Skeletal muscle satellite cell (primary cell): ENCODE results near the gene MAPK12.

ENCODE experiments used
- H3K27me3 ChIP-seq: 2 replicates; pipeline ENCODE4 v1.7.0; 2013; ENCODE audit warnings: low read length; ENCODE audit not compliant: control insufficient read depth, insufficient read depth
- H3K36me3 ChIP-seq: 2 replicates; pipeline ENCODE4 v1.7.0; 2013; ENCODE audit warnings: mild to moderate bottlenecking, control low read depth, low read length; ENCODE audit not compliant: insufficient read depth
- H3K4me1 ChIP-seq: 2 replicates; pipeline ENCODE4 v1.7.0; 2013; ENCODE audit warnings: low read length; ENCODE audit not compliant: control insufficient read depth, insufficient read depth
- H3K4me2 ChIP-seq: 2 replicates; pipeline ENCODE4 v1.7.0; 2013; ENCODE audit warnings: mild to moderate bottlenecking, low read length
- H3K4me3 ChIP-seq: 2 replicates; pipeline ENCODE4 v1.7.0; 2013; ENCODE audit warnings: low read length
- H3K9ac ChIP-seq: 2 replicates; pipeline ENCODE4 v1.7.0; 2013; ENCODE audit warnings: mild to moderate bottlenecking, low read depth, low read length, moderate library complexity
- H3K9me3 ChIP-seq: replicated peaks from 2 replicates; pipeline ENCODE4 v1.7.0; 2013; ENCODE audit warnings: mild to moderate bottlenecking, control low read depth, low read length

MAPK12 gene

DNA sequence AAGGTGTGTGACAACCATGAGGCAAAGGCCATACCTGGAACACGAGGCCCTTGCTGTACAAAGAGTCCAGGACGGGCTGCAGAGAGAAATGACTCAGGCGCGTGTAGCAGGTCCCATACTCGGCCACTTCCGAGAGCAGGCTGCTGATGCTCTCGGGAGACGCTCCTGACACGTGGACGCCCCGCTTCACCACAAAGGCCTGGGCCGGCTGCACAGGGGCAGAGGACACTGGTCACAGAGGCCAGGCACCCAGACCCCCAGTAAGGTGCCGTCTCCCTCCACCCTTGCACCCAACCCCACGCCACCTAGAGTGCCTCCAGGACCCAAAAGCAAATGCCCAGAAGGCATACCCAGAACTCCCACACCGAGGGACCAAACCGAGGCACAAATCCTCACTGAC, 32.1 kb downstream of the MAPK12 start:
- Histone ChIP-seq H3K9ac (no peak overlapping the region), H3K9me3 (no peaks in the 10 kb centered on the region), H3K4me2 (no peak overlapping the region), H3K4me1 (no peaks in the 10 kb centered on the region), H3K36me3 (peaks cover 29% of the 10 kb centered on the region), H3K4me3 (no peak overlapping the region), H3K27me3 (no peaks in the 10 kb centered on the region)

DNA sequence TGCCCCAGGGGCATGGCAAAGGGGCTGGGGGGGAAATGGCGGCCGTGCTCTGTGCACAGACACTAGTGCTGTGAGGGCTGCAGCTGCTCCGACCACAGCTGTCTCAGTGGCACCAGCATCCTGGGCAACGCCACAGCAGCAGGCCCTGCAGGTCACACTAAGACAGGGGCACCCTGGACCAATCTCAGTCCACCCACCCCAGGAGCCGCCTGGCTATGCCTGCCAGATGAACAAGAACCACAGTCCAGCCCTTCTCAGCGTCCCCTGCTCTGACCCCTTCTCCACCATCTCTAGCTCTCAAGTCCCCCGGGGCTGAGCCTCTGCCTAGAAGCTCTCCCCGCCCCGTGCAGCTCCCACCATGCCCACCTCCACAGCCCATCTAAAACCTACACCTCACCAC, 33.1 kb downstream of the MAPK12 start:
- H3K9ac ChIP-seq, result no peak overlapping the region

DNA sequence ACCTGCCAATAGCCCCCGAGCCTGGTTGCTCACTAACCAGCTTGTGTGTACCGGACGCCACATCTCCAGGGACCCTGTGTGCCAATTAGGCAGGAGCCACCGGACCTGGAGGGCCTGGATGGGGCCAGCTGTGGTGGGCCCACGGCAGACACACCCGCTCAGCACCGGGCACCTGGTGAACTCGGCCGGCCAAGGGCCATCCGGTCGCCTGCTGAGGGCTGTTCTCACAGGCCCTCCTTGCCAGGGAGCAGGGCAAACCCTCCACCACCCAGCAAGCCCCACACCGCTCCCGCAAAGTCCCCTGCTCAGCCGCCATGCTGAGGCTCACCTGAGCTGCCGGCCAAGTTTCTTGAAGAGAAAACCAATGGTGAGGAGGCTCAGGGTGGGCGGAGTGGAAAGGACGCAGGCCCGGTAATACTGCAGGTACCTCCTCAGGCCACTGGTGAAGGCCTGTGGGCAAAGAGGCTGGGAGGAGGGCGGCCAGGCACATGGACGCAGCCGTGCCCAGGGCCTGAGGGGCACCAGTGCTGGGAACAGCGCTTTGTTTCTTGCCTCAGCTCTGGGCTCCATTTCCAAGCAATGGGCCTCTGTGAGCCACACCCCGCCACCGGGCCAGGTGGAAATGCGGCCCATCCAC, 33.8 kb downstream of the MAPK12 start:
- Histone ChIP-seq H3K9me3 (no peaks in the 10 kb centered on the region), H3K36me3 (peaks cover 42% of the 10 kb centered on the region), H3K4me1 (no peaks in the 10 kb centered on the region), H3K9ac (no peak overlapping the region), H3K27me3 (no peaks in the 10 kb centered on the region), H3K4me3 (no peak overlapping the region), H3K4me2 (no peak overlapping the region)

More for the DNA sequence above, 33.1 kb downstream of the MAPK12 start:
- no peaks in the 10 kb centered on the region for H3K27me3 ChIP-seq
- H3K36me3 ChIP-seq, result peaks cover 37% of the 10 kb centered on the region
- no peaks in the 10 kb centered on the region for H3K9me3 ChIP-seq
- H3K4me1 ChIP-seq, result no peaks in the 10 kb centered on the region
- H3K4me2 ChIP-seq, result no peak overlapping the region
- no peak overlapping the region for H3K4me3 ChIP-seq

DNA sequence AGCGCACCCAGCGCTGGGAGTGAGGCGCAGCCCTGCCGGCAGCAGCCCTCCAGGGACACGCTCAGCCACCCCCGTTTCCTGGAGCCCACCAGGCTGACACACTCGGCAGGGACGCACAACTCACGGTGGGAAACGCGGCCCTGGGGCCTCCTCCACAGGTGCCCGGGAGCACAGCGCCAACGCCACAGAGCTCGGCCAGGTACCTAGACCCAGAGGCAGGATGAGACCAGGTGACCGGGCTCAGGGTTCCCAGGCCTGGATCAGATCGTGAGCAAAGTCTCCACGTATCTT, 34.7 kb downstream of the MAPK12 start:
- H3K4me1 ChIP-seq, result no peaks in the 10 kb centered on the region
- H3K4me2 ChIP-seq, result no peak overlapping the region
- H3K9ac ChIP-seq, result no peak overlapping the region
- no peak overlapping the region for H3K4me3 ChIP-seq
- no peaks in the 10 kb centered on the region for H3K9me3 ChIP-seq
- H3K27me3 ChIP-seq, result no peaks in the 10 kb centered on the region
- H3K36me3 ChIP-seq, result peaks cover 46% of the 10 kb centered on the region

DNA sequence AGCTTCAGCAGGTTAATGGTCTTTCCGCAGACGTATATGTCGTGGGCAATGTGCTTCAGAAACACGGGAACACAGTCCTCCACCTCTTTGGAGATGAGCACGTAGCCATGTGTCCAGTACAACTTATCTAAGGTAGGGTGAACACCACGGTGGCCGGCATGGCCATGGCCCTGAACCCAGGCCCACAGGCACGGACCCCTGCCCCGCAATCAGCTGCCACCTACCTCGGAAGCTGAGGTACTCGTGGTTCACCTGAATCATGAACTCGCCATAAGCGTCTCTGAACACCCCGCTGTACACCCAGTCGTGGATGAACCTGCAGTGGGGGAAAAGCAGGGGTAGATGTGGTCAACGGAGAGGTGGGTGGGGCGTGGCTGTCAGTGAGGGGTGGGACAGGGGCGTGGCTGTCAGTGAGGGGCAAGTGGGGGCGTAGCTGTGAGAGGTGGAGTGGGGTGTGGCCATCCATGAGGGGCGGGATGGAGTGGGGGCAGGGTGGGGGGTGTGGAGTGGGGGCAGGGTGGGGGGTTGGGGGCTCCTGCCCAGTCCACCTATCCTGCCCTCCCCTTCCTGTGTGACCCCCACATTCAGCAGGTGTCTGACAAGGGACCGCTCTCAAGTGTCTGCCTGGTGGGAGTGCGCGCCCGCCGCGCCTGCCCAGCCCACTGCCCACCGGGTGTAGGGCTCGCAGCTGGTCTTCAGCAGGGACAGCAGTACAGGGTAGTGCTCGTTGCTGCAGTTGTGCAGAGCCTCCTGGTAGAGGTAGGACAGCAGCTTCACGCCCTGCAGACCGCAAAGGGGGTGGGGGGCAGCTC, 35.2 kb downstream of the MAPK12 start:
- H3K9me3 ChIP-seq, result no peaks in the 10 kb centered on the region
- no peak overlapping the region for H3K4me3 ChIP-seq
- no peak overlapping the region for H3K9ac ChIP-seq
- no peaks in the 10 kb centered on the region for H3K27me3 ChIP-seq
- peaks cover 50% of the 10 kb centered on the region for H3K36me3 ChIP-seq
- no peaks in the 10 kb centered on the region for H3K4me1 ChIP-seq
- no peak overlapping the region for H3K4me2 ChIP-seq

DNA sequence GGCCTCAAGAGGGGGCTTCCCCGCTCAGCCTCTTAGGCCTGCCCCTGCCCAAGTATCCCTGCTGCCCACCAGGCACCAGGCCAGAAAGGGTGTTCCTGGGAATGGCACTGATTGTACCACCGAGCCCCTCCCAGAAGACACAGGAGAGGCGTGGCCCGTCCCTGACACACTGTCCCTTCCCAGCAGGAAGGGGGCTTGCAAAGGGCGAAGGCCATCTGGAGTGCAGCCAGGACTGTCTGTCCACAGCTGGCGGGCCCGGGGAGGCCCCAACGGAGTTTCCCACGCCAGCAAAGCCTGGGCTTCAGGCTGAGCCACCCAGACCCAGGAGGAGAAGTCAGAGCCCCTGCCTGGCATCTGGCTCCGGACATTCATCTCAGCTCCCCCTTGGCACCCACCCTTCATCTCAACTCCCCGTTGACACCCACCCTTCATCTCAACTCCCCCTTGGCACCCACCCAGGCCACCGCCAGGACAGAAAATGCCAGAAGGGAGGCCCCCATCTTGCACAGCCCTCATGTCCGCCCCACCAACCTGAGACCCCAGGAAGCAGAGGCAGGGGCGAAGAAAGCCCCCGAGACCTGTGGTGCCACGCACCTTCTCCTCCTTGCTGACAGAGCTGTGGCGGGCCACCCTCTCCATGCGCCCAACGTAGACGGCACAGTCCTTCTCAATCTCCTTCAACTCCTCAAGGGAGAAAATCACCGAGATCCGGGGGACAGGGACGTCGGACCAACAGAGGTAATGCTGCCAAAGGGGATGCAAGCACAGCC, 36.1 kb downstream of the MAPK12 start:
- Histone ChIP-seq H3K9ac (no peak overlapping the region), H3K4me3 (no peak overlapping the region), H3K36me3 (peaks cover 59% of the 10 kb centered on the region), H3K27me3 (no peaks in the 10 kb centered on the region), H3K4me1 (no peaks in the 10 kb centered on the region), H3K4me2 (no peak overlapping the region), H3K9me3 (no peaks in the 10 kb centered on the region)

DNA sequence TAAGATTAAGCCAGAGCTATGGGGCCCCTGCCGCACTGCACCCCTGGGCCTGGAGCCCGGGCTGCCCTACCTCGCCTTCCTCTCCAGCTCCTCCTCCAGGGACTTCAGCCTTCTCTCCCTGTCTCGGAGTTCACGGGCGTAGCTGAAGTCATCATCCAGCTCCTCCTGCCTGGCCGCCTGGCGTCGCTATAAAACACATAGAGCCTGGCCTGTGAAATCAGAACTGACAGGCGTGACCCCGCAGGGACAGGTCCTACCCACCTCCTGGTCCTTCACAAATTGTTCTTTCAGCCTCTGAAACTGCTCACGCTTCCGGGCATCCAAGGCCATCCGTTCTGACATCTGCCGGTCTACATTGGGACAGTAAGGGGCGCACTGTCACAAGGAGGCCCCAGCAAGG, 37.4 kb downstream of the MAPK12 start:
- Histone ChIP-seq H3K36me3 (peaks cover 65% of the 10 kb centered on the region), H3K4me1 (peaks cover 3% of the 10 kb centered on the region), H3K4me2 (no peak overlapping the region), H3K9ac (no peak overlapping the region), H3K27me3 (no peaks in the 10 kb centered on the region), H3K9me3 (no peaks in the 10 kb centered on the region), H3K4me3 (no peak overlapping the region)

DNA sequence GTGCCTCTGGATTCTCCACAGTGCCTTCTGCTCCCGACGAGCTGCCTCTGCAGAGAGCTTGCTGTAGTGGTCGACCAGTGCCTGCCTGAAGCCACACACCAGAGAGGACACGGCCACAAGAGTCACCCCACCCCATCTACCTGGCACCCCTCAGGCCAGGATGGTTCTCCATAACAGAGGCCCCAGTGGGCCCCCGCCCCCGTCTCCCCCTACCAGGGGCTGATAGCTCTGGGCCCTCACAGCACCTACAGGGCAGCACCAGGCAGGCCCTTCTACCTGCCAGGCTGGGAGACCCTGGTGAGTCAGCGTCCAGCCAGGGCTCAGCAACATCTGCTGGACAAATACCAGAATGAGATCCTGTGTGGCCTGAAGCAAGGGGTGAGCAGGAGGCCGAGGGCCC, 39.0 kb downstream of the MAPK12 start:
- peaks cover 3% of the 10 kb centered on the region for H3K4me1 ChIP-seq

DNA sequence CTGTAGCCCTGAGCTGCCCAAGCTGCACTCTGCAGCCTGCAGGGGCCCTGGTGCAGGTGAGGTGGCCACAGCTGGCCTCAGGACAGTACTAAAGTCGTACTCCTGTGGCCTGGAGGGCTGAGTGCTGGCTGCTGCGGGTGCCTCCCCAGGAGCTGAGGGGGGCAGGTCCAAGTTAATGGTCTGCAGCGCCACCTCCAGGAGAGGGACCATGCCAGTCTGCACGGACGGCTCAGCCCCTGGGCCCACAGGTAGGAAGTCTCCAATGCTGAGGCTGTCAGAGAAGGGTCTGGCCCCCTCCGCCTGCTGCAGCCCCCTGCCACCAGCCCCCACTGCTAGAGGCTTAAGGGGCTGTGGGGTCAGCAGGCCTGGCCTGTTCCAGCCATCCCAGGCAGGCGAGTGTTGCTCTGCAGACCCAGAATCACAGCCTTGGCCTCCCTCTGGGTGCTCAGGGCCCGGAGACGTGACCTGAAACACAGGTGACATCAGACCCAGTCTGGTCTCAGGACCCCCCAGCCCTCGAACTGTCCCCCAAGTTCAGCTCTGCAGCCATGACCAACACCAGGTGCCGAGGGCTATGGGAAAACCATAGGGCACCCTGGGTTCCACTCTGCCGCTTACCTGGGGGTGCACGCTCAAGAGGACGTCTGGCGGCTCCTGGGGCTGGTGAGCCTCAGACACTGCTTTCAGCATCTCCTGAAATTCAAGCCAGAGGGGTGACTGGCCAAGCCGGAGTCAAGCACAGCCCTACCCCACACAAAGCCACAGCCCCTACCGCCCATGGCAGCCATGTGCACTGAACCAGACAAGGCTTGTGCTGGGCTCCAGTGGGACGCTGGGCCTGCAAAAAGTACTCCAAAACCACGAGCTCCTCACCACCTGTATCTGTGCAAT, 39.8 kb downstream of the MAPK12 start:
- H3K9me3 ChIP-seq, result no peaks in the 10 kb centered on the region

More for the DNA sequence above, 39.0 kb downstream of the MAPK12 start:
- H3K4me2 ChIP-seq, result no peak overlapping the region
- peaks cover 77% of the 10 kb centered on the region for H3K36me3 ChIP-seq
- H3K9me3 ChIP-seq, result no peaks in the 10 kb centered on the region
- H3K4me3 ChIP-seq, result no peak overlapping the region
- no peak overlapping the region for H3K9ac ChIP-seq
- H3K27me3 ChIP-seq, result no peaks in the 10 kb centered on the region

DNA sequence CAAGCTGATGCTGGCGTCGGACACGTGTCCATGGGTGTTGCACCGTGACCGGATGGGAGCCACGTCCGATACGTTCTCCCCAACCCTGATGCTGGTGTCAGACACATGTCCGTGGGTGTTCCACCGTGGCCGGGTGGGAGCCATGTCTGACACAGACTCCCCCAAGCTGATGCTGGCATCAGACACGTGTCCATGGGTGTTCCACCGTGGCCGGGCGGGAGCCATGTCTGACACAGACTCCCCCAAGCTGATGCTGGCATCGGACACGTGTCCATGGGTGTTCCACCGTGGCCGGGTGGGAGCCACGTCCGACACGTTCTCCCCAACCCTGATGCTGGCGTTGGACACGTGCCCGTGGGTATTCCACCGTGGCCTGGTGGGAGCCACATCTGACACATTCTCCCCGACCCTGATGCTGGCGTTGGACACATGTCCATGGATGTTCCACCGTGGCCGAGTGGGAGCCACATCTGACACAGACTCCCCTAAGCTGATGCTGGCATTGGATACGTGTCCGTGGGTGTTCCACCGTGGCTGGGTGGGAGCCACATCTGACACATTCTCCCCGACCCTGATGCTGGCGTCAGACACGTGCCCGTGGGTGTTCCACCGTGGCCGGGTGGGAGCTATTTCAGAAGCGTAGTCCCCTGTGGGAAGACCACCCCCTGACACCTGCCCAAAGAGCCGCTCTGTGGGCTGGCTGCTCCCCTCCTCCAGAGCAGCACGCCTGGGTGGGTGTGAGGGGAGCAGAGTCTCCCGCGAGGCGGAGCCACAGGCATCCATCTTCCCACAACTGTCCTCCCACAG, 40.7 kb downstream of the MAPK12 start:
- H3K27me3 ChIP-seq, result no peaks in the 10 kb centered on the region
- no peak overlapping the region for H3K4me3 ChIP-seq
- no peaks in the 10 kb centered on the region for H3K9me3 ChIP-seq
- no peak overlapping the region for H3K4me2 ChIP-seq
- no peak overlapping the region for H3K9ac ChIP-seq
- H3K36me3 ChIP-seq, result peaks cover 86% of the 10 kb centered on the region
- H3K4me1 ChIP-seq, result peaks cover 3% of the 10 kb centered on the region

More for the DNA sequence above, 39.8 kb downstream of the MAPK12 start:
- Histone ChIP-seq H3K36me3 (peaks cover 81% of the 10 kb centered on the region), H3K9ac (no peak overlapping the region), H3K27me3 (no peaks in the 10 kb centered on the region), H3K4me3 (no peak overlapping the region), H3K4me1 (peaks cover 3% of the 10 kb centered on the region), H3K4me2 (no peak overlapping the region)
